Parathyroid adenoma (tissue), 2 donors: ENCODE data around the gene SLC35C1.
A peak's percentile ranks its signal among the peaks of the same experiment; 100 is the strongest.

Experiments
- H2AFZ ChIP-seq: fragments of 300-600 bp; sonication (generic); one replicate; pipeline ENCODE4 v1.7.0; 2017; ENCODE audit warnings: antibody characterized with exemption, mild to moderate bottlenecking
- H3K27ac ChIP-seq: fragments of 300-600 bp; sonication (generic); one replicate; pipeline ENCODE4 v1.7.0; 2017
- H3K27me3 ChIP-seq: fragments of 300-600 bp; sonication (generic); one replicate; pipeline ENCODE4 v1.7.0; 2017; ENCODE audit warnings: low read length; ENCODE audit not compliant: control insufficient read depth, insufficient read depth
- H3K36me3 ChIP-seq: fragments of 300-600 bp; sonication (generic); one replicate; pipeline ENCODE4 v1.7.0; 2017; ENCODE audit warnings: low read length; ENCODE audit not compliant: control insufficient read depth, insufficient read depth
- H3K4me1 ChIP-seq: fragments of 300-600 bp; sonication (generic); one replicate; pipeline ENCODE4 v1.7.0; 2017; ENCODE audit warnings: control low read depth
- H3K4me2 ChIP-seq: fragments of 300-600 bp; sonication (generic); one replicate; pipeline ENCODE4 v1.7.0; 2017; ENCODE audit warnings: low read length
- H3K4me3 ChIP-seq: fragments of 300-600 bp; sonication (generic); one replicate; pipeline ENCODE4 v1.7.0; 2017; ENCODE audit warnings: low read depth, low read length
- H3K79me2 ChIP-seq: fragments of 300-600 bp; sonication (generic); one replicate; pipeline ENCODE4 v1.7.0; 2017; ENCODE audit warnings: control low read depth
- H3K9ac ChIP-seq: fragments of 300-600 bp; sonication (generic); one replicate; pipeline ENCODE4 v1.7.0; 2017; ENCODE audit warnings: mild to moderate bottlenecking
- H3K9me3 ChIP-seq: fragments of 300-600 bp; sonication (generic); one replicate; pipeline ENCODE4 v1.7.0; 2017; ENCODE audit warnings: low read length; ENCODE audit not compliant: control insufficient read depth
- TF ChIP-seq, protein P1 (sequence below): fragments of 300-600 bp; sonication (generic); IDR thresholded peaks from one replicate; pipeline ENCODE4 v1.7.0; 2017; ENCODE audit warnings: antibody characterized with exemption, mild to moderate bottlenecking
- donor health status: primary hyperparathyroidism.

The SLC35C1 gene

DNA sequence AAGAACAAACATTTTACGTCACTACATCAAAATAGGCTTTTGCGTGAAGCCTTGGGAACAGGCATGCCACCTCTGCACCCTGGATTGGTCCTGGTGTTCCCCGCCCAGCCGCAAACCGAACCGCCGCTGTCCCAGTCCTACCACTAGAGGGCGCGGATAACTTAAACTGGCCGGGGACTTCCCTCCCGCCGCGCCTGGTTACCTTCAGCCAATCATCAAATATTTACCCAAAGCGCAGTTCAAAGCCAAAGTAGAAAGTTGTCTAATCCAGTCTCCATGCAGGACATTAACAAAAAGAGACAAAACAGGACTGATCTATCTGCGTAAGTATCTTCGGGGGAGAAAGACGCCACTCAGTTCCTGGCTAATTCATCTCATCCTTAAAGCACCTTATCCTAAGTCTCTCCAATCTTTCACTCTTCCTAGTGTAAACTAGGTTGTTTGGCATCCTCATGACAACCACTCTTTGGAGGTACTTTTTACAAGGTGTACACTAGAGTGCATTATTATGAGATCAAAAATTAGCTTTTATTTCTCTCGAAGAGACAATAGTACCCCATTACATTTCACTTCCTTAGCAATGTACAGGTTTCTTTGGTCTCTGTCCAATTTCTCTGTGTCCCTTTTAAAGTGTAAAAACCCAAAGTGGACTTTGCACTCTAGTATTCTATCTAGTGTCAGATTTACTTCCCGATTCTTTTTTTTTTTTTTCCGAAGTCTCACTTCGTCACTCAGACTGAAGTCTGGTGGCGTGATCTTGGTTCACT is 38.4 kb downstream of the SLC35C1 start:
- Histone ChIP-seq H3K4me1 (no peaks in the 10 kb centered on the region), H3K79me2 (peaks cover 6% of the 10 kb centered on the region), H3K4me3 (peak overlapping the region; percentile 22), H3K4me2 (peak overlapping the region; percentile 66), H3K9ac (no peak overlapping the region), H3K36me3 (no peaks in the 10 kb centered on the region), H3K27ac (peak overlapping the region; percentile 58), H3K27me3 (no peaks in the 10 kb centered on the region), H3K9me3 (no peaks in the 10 kb centered on the region), H2AFZ (peak overlapping the region; percentile 40)
- TF ChIP-seq, protein P1, sequence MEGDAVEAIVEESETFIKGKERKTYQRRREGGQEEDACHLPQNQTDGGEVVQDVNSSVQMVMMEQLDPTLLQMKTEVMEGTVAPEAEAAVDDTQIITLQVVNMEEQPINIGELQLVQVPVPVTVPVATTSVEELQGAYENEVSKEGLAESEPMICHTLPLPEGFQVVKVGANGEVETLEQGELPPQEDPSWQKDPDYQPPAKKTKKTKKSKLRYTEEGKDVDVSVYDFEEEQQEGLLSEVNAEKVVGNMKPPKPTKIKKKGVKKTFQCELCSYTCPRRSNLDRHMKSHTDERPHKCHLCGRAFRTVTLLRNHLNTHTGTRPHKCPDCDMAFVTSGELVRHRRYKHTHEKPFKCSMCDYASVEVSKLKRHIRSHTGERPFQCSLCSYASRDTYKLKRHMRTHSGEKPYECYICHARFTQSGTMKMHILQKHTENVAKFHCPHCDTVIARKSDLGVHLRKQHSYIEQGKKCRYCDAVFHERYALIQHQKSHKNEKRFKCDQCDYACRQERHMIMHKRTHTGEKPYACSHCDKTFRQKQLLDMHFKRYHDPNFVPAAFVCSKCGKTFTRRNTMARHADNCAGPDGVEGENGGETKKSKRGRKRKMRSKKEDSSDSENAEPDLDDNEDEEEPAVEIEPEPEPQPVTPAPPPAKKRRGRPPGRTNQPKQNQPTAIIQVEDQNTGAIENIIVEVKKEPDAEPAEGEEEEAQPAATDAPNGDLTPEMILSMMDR: peak; percentile 83

DNA sequence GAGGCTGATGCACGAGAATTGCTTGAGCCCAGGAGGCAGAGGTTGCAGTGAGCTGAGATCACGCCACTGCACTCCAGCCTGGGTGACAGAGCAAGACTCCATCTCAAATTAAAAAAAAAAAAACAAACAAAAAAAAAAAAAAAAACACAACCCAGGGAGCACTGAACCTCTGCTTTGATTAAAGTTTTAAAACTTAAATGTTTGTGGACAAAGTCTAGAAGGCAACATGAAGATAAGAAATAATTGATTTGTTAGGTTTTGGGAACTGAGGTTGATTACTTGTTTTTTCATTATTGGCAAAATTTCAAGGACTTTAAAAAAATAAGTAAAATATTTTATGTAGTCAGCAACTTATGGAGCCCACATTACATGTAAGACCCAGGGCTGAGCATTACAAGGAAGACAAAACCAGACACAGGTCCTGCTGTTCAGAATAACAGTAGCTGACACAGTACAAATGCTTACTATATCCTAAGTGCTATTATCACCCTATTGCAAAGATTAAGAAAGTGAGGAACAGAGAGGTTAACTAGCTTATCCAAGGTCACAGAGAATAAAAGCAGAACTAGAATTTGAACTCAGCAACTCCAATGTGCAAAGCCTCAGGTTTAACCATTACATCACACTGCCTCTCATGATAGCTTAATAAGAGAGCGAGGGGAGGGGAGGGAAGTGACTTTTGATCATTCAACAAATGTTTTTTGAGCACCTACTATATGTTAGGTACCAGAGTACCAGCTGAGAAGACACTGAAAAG is 40.1 kb downstream of the SLC35C1 start:
- Histone ChIP-seq H3K9ac (no peak overlapping the region), H3K36me3 (no peaks in the 10 kb centered on the region), H3K4me3 (no peak overlapping the region), H3K79me2 (peaks cover 16% of the 10 kb centered on the region), H3K4me1 (no peaks in the 10 kb centered on the region), H3K4me2 (no peak overlapping the region), H2AFZ (no peak overlapping the region), H3K27me3 (no peaks in the 10 kb centered on the region), H3K9me3 (no peaks in the 10 kb centered on the region), H3K27ac (no peak overlapping the region)
- TF ChIP-seq, protein P1: no peak

DNA sequence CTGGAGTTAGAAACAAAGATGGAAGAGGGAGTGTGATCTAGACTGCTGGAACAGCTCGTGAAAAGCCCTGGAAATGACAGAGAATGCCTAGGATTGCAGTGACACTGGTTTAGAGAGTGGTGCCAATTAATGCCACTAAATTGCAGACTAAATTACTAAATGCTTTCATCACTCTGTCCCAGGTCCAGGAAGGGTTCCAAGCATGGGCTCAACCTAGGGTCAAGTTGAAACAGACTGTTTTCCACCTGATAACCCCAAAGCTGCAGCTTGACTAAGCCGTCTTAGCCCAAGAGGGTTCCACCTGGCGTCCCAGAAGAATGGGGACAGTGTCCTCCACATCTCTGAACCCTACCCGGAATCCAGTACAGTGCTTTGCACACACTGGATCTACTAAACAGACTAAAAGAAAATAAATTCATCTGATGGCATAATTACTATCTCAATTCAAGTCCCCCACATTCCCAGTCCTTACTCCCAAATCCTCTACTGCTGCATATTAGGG is 41.3 kb downstream of the SLC35C1 start:
- no peaks in the 10 kb centered on the region for H3K9me3 ChIP-seq
- no peaks in the 10 kb centered on the region for H3K27me3 ChIP-seq
- no peaks in the 10 kb centered on the region for H3K36me3 ChIP-seq
- H3K27ac ChIP-seq: peak overlapping the region; percentile 82
- H3K79me2 ChIP-seq: peaks cover 28% of the 10 kb centered on the region
- H3K4me3 ChIP-seq: no peak overlapping the region
- TF ChIP-seq, protein P1: no peak
- H2AFZ ChIP-seq: peak overlapping the region; percentile 48
- no peaks in the 10 kb centered on the region for H3K4me1 ChIP-seq
- H3K4me2 ChIP-seq: no peak overlapping the region
- H3K9ac ChIP-seq: no peak overlapping the region

DNA sequence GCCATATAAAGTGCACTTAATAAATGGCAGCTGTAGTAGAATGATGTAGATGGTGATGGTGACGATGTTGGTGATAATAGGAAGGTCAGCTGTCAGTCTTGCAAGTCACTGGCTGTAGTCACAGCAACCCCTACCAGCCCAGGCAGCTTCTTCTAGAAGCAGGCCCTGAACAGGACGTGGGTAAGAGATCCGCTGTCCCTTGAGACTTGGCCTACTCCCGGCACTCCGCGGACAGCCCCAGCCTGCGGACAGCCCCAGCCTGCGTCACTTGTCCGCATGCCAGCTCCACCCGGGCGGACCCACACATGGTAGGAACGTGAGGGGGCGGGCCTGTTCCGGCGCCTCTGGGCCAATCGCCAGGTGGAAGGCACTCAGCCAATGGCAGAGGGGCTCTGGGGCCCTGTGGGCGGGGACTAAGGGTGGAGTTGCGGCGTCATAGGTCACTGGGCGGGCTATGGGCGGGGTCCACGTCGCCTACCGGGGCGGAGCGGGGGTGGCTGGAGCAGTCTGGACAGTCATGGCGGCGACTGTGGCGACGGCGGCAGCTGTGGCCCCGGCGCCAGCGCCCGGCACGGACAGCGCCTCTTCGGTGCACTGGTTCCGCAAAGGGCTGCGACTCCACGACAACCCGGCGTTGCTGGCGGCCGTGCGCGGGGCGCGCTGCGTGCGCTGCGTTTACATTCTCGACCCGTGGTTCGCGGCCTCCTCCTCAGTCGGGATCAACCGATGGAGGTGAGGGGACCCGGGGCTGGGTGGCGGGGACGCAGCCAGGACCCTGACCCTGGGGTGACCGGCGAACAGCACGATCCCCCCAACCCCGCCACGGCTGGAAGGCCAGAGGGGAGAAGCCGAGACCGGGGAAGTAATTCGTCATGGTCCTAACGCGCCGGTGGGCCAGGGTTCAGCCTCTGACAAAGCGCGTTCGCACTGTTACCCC is 42.3 kb downstream of the SLC35C1 start, which contains the start of gene CRY2:
Gene CRY2, plus strand, starts transcription at position 502 of the 937 bp plus-strand sequence. Its CDS starts 16 bp downstream, at position 518.
- Histone ChIP-seq H3K9ac (peak within 1 kb of the TSS; percentile 84), H3K4me1 (no peaks in the 10 kb centered on the region)

More for the DNA sequence above, 42.3 kb downstream of the SLC35C1 start, which contains the start of gene CRY2:
- H3K9me3 ChIP-seq: no peaks in the 10 kb centered on the region
- peak within 1 kb of the TSS; percentile 80 for H2AFZ ChIP-seq
- TF ChIP-seq, protein P1: no peak
- peak within 1 kb of the TSS; percentile 64 for H3K4me2 ChIP-seq
- H3K4me3 ChIP-seq: peak within 1 kb of the TSS; percentile 78
- no peaks in the 10 kb centered on the region for H3K27me3 ChIP-seq
- peaks cover 33% of the 10 kb centered on the region for H3K79me2 ChIP-seq
- peak within 1 kb of the TSS; percentile 82 for H3K27ac ChIP-seq
- H3K36me3 ChIP-seq: no peaks in the 10 kb centered on the region
